CD4-positive, alpha-beta T cell treated with Interleukin-1 beta for 1 hour (primary cell): ENCODE data around the gene IFNAR1.

Experiments
- DNase-seq, 2 donors: peaks; one replicate each; pipeline ENCODE4 v3.0.0-alpha.2; 2020 to 2022

Gene IFNAR1

GRCh38 chr21:33350676-33351075 lies 25.9 kb downstream of the IFNAR1 start:
- DNase-seq, result peak in 1 of 2 donors; percentile 21

GRCh38 chr21:33355355-33355754 lies 30.6 kb downstream of the IFNAR1 start:
- DNase-seq, result no peak

GRCh38 chr21:33355996-33356395 lies 31.2 kb downstream of the IFNAR1 start:
- no peak for DNase-seq

GRCh38 chr21:33357177-33357576 lies 32.4 kb downstream of the IFNAR1 start:
- no peak for DNase-seq

GRCh38 chr21:33359446-33359845 lies 34.7 kb downstream of the IFNAR1 start:
- DNase-seq, result no peak

GRCh38 chr21:33360281-33360680 lies 35.5 kb downstream of the IFNAR1 start:
- DNase-seq, result no peak

- DNase-seq, result peak; percentile 83 to 88
These were observed 36.3 kb downstream of the IFNAR1 start for GRCh38 chr21:33360881-33361602.

GRCh38 chr21:33362044-33362555 lies 37.3 kb downstream of the IFNAR1 start:
- DNase-seq, result peak; percentile 81 to 86

GRCh38 chr21:33363911-33364609 lies 39.3 kb downstream of the IFNAR1 start:
- DNase-seq, result peak in 1 of 2 donors; percentile 56

GRCh38 chr21:33364830-33365229 lies 40.1 kb downstream of the IFNAR1 start:
- DNase-seq, result no peak

- DNase-seq, result no peak
These were observed 42.7 kb downstream of the IFNAR1 start for GRCh38 chr21:33367309-33367973.

GRCh38 chr21:33368124-33368523 lies 43.4 kb downstream of the IFNAR1 start:
- DNase-seq, result peak in 1 of 2 donors; percentile 39

GRCh38 chr21:33368576-33368975 lies 43.8 kb downstream of the IFNAR1 start:
- no peak for DNase-seq

GRCh38 chr21:33369586-33369985 lies 44.8 kb downstream of the IFNAR1 start:
- no peak for DNase-seq

GRCh38 chr21:33370305-33370704 lies 45.5 kb downstream of the IFNAR1 start:
- no peak for DNase-seq

- DNase-seq, result no peak
These were observed 46.6 kb downstream of the IFNAR1 start for GRCh38 chr21:33371366-33371765.

- no peak for DNase-seq
These were observed 47.8 kb downstream of the IFNAR1 start for GRCh38 chr21:33372582-33372981.

- DNase-seq, result no peak
These were observed 48.7 kb downstream of the IFNAR1 start for GRCh38 chr21:33373451-33373850.

GRCh38 chr21:33374080-33374449 lies 49.3 kb downstream of the IFNAR1 start:
- DNase-seq, result no peak

GRCh38 chr21:33374450-33375096 lies 49.8 kb downstream of the IFNAR1 start:
- DNase-seq, result peak; percentile 66 to 70

GRCh38 chr21:33375101-33375644 lies 50.4 kb downstream of the IFNAR1 start:
- DNase-seq, result no peak

- DNase-seq, result no peak
These were observed 52.6 kb downstream of the IFNAR1 start for GRCh38 chr21:33377221-33377920.
